PC-9 (cell line): ENCODE measurements around the gene LRRC7.

ENCODE experiments used
- EZH2 ChIP-seq: fragments of 200-600 bp; sonication (generic); IDR thresholded peaks from 2 replicates; pipeline ENCODE4 v1.8.0; 2017; ENCODE audit warnings: antibody characterized with exemption, low read depth
- TF ChIP-seq, protein P1 (sequence below): fragments of 200-600 bp; sonication (generic); conservative IDR thresholded peaks from 2 replicates; pipeline ENCODE4 v1.6.1; 2017; ENCODE audit warnings: mixed run types, antibody characterized with exemption, mild to moderate bottlenecking, moderate library complexity

DNA sequence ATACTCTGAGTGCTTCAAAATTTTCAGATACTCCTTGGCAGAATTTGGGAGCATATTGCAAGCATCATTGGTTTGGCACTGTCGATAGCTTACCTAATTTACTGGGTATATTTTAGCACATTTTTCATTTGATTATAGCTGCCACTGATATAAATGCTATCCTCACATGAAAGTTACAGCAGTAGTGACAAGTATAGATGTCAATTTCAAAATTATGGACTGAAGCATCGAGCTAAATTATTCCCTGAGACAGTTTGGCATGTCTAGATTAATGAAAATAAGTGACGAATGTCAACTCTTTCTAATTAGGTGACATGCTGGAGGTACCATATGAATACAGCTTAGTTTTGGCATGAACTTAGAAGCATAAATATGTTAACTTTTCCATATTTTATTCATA lies 83.1 kb downstream of the LRRC7 start:
- TF ChIP-seq, protein P1, sequence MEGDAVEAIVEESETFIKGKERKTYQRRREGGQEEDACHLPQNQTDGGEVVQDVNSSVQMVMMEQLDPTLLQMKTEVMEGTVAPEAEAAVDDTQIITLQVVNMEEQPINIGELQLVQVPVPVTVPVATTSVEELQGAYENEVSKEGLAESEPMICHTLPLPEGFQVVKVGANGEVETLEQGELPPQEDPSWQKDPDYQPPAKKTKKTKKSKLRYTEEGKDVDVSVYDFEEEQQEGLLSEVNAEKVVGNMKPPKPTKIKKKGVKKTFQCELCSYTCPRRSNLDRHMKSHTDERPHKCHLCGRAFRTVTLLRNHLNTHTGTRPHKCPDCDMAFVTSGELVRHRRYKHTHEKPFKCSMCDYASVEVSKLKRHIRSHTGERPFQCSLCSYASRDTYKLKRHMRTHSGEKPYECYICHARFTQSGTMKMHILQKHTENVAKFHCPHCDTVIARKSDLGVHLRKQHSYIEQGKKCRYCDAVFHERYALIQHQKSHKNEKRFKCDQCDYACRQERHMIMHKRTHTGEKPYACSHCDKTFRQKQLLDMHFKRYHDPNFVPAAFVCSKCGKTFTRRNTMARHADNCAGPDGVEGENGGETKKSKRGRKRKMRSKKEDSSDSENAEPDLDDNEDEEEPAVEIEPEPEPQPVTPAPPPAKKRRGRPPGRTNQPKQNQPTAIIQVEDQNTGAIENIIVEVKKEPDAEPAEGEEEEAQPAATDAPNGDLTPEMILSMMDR, result no peak
- TF ChIP-seq EZH2, result no peak
